ENCODE data around the gene LRRC4B. TPM values are rescaled to one million over a fixed set of nuclear protein-coding genes. Genes with fewer than 3 reads are reported as not detected.

The LRRC4B gene
- total and polyA plus RNA-seq, 2 of the 8 experiments (the other 6 are each of a cell fraction or from before 2014, with no cell fraction given): 13.4 to 21.2 TPM

GRCh38 chr19:50562329-50562728 is 5.9 kb downstream of the LRRC4B start (continued):
- TF ChIP-seq SAP30 (IDR thresholded peaks at IDR 0.05; ENCODE audit: insufficient read depth, insufficient replicate concordance, low read length): no peak
